Measurements from ENCODE around the gene BTBD2. TPM values are rescaled to one million over a fixed set of nuclear protein-coding genes. Genes with fewer than 3 reads are reported as not detected.

Gene BTBD2
- total RNA-seq, 2 donors from 2014 or later = 54.8 to 55.9 TPM

DNA sequence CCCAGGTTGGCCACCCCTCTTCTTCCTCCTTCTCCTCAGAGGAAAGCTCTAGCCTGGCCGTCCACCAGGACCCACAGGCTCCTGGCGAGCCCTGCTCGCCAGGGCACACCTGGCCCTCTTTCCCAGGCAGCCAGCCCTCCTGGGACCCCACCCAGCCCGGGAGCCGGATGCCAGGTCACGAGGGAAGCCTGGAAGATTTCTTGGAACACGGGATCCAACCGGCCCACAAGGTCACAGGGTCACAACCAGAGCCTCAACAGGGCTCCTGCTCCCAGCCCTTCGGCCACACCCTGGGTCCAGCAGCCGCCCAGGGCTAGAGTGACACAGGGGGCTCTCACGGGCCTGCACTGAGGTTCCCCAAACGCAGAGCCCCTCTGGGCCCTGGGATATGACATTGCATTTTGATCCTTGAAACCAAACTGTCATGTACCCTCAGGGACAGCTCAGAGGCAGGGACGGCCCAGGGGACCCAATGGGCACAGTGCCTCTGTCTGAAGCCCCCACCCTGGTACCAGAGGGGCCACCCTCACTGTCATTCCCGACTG, 30.1 kb upstream of the BTBD2 start:
- Histone ChIP-seq H3K4me1 (peaks cover 0 to 90% of the 10 kb centered on the region in 2 donors), H3K4me3 (no peak overlapping the region), H3K27me3 (no peaks in the 10 kb centered on the region), H3K27ac (peak overlapping the region; percentile 93 to 98), H3K9me3 (no peaks in the 10 kb centered on the region), H3K36me3 (peaks cover 56% of the 10 kb centered on the region)
- no peak for DNase-seq (ENCODE audit: low spot score)
- TF ChIP-seq, protein P1, sequence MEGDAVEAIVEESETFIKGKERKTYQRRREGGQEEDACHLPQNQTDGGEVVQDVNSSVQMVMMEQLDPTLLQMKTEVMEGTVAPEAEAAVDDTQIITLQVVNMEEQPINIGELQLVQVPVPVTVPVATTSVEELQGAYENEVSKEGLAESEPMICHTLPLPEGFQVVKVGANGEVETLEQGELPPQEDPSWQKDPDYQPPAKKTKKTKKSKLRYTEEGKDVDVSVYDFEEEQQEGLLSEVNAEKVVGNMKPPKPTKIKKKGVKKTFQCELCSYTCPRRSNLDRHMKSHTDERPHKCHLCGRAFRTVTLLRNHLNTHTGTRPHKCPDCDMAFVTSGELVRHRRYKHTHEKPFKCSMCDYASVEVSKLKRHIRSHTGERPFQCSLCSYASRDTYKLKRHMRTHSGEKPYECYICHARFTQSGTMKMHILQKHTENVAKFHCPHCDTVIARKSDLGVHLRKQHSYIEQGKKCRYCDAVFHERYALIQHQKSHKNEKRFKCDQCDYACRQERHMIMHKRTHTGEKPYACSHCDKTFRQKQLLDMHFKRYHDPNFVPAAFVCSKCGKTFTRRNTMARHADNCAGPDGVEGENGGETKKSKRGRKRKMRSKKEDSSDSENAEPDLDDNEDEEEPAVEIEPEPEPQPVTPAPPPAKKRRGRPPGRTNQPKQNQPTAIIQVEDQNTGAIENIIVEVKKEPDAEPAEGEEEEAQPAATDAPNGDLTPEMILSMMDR (IDR thresholded peaks at IDR 0.05) = no peak

GRCh38 chr19:2044709-2045500, 29.4 kb upstream of the BTBD2 start:
- Histone ChIP-seq H3K27ac (peak overlapping the region; percentile 93 to 98), H3K4me1 (peaks cover 0 to 97% of the 10 kb centered on the region in 2 donors), H3K4me3 (no peak overlapping the region), H3K27me3 (no peaks in the 10 kb centered on the region), H3K36me3 (peaks cover 63% of the 10 kb centered on the region), H3K9me3 (no peaks in the 10 kb centered on the region)
- no peak for DNase-seq (ENCODE audit: low spot score)
- TF ChIP-seq, protein P1 (IDR thresholded peaks at IDR 0.05) = no peak

GRCh38 chr19:2043961-2044708, 28.6 kb upstream of the BTBD2 start:
- Histone ChIP-seq H3K27ac (peak overlapping the region; percentile 93 to 98), H3K36me3 (peaks cover 70% of the 10 kb centered on the region), H3K9me3 (no peaks in the 10 kb centered on the region), H3K4me3 (no peak overlapping the region), H3K27me3 (no peaks in the 10 kb centered on the region), H3K4me1 (peaks cover 0 to 96% of the 10 kb centered on the region in 2 donors)
- DNase-seq (ENCODE audit: low spot score) = no peak
- TF ChIP-seq, protein P1 (IDR thresholded peaks at IDR 0.05) = no peak

- Histone ChIP-seq H3K4me1 (peaks cover 0 to 87% of the 10 kb centered on the region in 2 donors), H3K27ac (peak overlapping the region; percentile 93 to 98), H3K4me3 (no peak overlapping the region), H3K36me3 (peaks cover 79% of the 10 kb centered on the region), H3K27me3 (no peaks in the 10 kb centered on the region), H3K9me3 (no peaks in the 10 kb centered on the region)
- TF ChIP-seq, protein P1 (IDR thresholded peaks at IDR 0.05) = no peak
- no peak for DNase-seq (ENCODE audit: low spot score)
Observed at GRCh38 chr19:2043251-2043641, 27.7 kb upstream of the BTBD2 start.

DNA sequence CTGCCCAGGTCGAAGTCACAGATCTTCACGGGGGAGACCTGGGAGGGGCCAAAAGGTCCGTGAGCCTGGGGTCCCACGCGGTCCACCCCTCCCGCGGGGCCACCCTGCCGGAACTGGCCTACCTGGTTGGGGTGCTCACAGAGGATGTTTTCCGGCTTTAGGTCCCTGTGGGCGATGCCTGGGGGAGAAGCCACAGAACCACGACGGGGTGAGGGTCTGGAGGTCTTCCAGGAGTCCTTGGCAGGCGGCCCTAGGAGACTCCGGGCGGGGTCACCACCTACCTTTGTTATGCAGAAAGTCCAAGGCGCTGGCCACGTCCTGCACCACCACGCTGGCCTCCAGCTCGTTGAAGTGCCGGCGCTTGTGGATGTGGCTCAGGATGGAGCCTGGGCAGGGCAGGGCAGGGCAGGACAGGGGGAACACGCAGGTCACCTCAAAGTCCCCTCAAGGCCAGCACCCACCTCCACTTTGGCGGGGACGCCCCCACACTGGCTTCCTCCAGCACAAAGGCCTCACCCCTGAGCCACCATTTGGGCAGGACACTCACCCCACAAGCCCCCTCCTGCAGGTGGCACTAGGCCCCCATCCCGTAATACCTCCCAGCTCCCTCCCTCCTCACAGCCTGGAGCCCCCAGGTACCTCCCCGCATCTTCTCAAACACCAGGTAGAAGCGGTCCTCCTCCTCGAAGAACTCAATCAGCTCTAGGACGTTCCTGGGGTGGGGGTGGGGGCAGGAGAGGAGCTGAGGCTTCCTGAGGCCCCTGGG, 27.2 kb upstream of the BTBD2 start:
- no peaks in the 10 kb centered on the region for H3K27me3 ChIP-seq
- peak overlapping the region; percentile 93 to 98 for H3K27ac ChIP-seq
- TF ChIP-seq, protein P1 (IDR thresholded peaks at IDR 0.05) = no peak
- peak overlapping the region in 1 of 2 donors; percentile 31 for H3K4me3 ChIP-seq
- peaks cover 84% of the 10 kb centered on the region for H3K36me3 ChIP-seq
- DNase-seq (ENCODE audit: low spot score) = no peak
- peaks cover 0 to 81% of the 10 kb centered on the region in 2 donors for H3K4me1 ChIP-seq
- H3K9me3 ChIP-seq = no peaks in the 10 kb centered on the region

Measured in right atrium auricular region (tissue), 2 donors.